GM21515 (cell line): Measurements from ENCODE around the gene CREB3L1.

ENCODE experiments used
- ATAC-seq: cut with Tn5 transposase; IDR thresholded peaks from one replicate; pipeline ENCODE4 v1.9.1; 2021; ENCODE audit not compliant: unreplicated experiment

Gene CREB3L1

GRCh38 chr11:46272816-46273427 is 4.5 kb upstream of the CREB3L1 start:
- no peak for ATAC-seq

- no peak for ATAC-seq
Observed at GRCh38 chr11:46273511-46274205, 3.8 kb upstream of the CREB3L1 start.

DNA sequence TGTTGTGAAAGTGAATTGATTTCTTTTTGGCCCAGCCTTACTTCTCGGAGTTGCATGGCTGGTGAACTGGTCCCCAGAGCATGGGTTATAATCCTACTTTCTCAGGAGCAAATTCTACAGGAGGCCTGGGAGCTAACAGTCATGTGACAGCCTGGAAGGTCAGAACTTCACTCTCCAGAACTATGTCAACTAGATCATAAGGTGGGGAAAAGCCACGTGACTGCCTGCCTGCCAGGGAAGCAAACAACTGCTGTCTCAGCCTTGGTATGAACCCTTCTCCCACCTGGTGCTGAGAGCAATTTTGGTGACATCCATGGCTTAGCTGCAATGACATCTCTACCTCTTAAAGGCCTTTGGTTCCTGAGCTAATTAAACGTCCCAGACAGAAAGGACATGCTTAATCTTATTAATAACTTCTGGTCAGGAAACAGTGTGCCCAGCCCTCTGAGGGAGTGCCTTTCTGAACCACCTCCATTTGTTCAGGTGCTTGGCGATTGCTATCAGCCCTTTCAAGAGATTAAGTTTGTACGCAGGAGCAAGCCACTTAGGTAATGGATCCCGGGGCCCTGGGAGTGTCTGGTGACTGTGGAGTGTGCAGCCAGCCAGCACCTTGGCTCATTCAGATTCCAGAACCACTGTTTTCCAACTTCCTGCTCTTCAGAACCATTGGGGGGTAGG is 1.4 kb upstream of the CREB3L1 start:
- ATAC-seq, result no peak

- no peak for ATAC-seq
Observed at GRCh38 chr11:46277313-46277621, 195 bp upstream of the CREB3L1 start.

DNA sequence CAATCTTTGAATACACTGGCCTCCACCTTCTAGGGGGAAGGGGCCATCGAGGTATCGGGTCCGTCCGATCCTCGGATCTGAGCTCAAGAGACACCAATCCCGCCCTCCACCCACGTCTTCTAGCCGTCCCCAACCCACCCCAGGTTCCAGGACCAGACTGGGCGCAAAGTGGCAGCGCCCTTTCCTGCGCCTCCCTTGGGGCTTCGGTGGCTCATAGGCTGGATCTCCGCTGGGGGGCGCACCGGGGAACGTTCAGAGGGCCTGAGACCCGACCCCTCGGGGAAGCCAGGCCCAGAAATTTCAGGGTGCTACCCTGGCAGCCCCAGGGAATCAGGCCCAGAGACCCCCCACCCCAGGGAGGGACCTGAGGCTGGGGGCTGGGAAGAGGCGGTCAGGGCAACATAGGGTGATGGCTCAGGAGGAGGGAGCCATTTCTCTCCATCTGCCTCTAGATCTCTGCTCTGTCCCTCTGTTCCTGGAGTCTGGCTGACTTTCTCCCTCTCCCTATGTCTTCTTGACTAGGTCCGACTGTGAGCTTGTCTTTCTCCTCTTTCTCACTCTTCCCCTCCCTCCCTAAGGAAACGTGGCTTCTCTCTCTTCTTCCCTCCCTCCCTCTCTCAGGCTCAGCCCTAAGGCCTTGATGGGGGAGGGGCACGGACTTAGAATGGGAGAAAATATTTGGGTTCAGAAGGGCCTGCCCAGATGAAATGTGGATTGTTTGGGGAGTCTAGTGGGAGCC is 1.1 kb downstream of the CREB3L1 start:
- ATAC-seq, result no peak

- ATAC-seq, result no peak
Observed at GRCh38 chr11:46279126-46280099, 2.0 kb downstream of the CREB3L1 start.

- no peak for ATAC-seq
Observed at GRCh38 chr11:46280706-46281105, 3.2 kb downstream of the CREB3L1 start.

DNA sequence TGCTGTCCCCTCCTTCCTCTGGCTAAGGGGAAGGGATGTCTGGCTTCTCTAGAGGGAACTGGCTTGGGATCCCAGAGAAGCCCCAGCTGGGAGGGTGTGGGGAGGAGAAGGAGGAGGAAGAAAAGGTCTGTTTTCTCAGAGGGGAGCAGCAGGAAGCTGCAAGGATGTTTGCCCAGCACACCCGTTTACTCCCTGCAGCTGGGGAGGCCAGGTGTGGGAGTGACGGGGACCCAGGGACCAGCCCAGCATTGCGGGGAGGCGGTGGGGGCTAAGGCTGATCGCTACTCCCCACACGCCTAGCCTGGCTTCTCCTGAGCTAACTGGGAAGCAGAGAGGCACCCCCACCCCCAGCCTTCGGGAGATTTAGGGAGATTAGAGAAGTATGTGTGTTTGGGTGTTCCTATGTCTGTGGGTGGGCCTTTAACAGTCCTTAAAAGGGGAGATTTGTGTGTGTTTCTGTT is 3.9 kb downstream of the CREB3L1 start:
- ATAC-seq, result no peak

- no peak for ATAC-seq
Observed at GRCh38 chr11:46285173-46285572, 7.7 kb downstream of the CREB3L1 start.

- ATAC-seq, result no peak
Observed at GRCh38 chr11:46285594-46286033, 8.2 kb downstream of the CREB3L1 start.

DNA sequence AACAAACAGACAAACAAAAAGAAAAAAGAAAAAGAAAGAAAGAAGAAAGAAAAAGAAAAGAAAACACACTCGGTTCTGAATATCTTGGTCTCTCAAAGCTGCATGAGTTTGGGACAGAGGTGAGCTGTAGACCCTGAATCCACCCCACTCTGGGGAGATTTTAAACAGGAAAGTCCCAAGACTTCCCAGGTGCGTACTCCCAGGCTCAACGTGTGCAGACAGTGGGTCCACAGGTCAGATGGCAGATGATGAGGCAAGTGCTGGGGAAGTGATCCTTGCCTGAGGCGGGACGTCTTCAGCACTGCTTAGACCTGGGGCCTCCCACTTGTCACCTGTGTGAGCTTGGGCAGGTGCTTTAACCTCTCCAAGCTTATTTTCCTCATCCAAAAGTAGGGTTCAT is 9.3 kb downstream of the CREB3L1 start:
- no peak for ATAC-seq

GRCh38 chr11:46288451-46288850 is 11.0 kb downstream of the CREB3L1 start:
- ATAC-seq, result no peak

GRCh38 chr11:46290011-46290410 is 12.5 kb downstream of the CREB3L1 start:
- no peak for ATAC-seq

DNA sequence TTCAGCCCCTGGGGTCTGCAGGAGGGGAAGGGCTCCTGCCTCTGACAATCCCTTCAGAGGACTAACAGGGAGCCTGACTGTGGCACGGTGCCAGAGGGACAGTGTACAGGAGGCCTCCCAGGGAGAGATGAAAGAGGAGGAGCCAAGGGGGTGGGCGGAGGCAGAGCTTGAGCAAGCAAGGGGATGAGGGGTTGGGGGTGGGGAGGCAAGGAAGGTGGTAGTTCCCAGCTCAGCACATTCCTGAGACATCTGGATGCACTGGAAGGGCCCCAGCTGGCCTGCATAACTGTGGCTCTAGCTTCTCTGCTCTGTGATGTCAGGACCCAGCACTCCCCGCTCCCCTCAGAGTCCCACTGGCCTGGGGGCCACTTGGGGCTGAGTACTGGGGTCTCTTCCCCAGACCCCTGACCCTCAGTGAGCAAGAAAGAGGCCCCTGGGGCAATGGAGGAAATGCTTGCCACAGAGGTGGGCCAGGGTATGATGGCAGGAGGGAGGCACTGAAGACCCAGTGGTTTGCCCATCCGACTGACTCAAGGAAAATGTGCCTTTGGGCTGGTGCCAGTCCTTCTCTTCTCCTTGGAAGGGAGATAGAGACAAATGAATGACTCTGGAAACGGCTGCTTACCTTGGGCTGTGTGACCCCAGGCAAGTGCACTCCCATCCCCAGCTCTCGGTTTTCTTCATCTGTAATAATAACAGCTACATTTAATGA is 13.3 kb downstream of the CREB3L1 start:
- ATAC-seq, result no peak

DNA sequence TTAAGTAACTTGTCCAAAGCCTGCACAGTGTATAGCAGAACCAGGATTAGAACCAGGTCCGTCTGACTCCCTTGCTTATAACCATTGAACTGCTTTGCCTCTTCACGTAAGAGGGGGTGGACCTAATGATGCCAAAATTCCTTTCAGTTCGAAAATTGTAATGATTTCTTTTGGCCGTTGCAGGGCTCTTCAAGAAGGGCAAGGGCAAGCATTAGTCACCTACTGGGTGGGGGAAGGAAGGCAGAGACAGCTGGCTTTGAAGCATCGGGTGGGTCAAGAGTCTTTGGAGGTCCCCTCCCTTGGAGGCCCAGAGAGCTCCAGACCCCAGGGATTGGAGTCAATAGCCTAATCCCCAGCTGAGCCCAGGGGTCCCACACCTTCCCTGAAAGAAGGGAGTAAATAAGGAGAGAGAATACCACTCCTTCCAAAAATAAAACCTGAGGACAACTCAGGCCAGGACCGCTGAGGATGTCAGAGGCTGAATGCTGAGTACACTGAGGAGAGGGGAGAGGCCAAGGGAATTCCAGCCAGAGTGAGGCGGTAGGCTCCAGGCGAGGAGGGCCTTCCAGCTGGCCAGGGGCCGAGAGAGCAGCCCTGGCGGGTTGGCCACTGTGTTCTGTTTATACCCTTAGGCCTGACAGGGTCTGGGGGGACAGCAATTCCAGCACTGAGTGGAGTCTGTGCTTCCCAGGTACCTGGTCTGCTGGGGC is 14.1 kb downstream of the CREB3L1 start:
- no peak for ATAC-seq

DNA sequence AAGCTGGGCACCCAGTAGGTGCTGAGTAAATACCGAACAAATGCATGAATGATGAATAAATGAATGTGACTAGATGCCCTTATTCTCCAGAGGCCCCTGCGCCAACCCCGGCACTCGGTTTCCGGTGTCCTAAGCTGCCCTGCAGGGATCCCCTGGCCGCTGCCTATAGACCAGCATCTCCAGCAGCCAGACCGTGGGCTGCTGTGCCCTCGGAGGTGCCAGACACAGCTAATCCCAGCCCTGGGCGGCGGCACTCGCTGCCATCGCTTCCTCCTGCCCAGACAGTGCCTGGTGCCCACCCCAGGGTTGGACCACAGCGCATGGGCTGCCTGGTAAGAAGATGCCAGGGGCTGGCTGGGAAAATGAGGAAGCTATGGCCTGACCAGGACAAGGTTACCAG is 15.6 kb downstream of the CREB3L1 start:
- ATAC-seq, result no peak

GRCh38 chr11:46293641-46294103 is 16.2 kb downstream of the CREB3L1 start:
- ATAC-seq, result no peak

- no peak for ATAC-seq
Observed at GRCh38 chr11:46294365-46295309, 17.2 kb downstream of the CREB3L1 start.
